K562 (cell line): ENCODE measurements around the gene SCO1. TPM values are rescaled to one million over a fixed set of nuclear protein-coding genes. Genes with fewer than 3 reads are reported as not detected.

ENCODE experiments used
- ATAC-seq: fragments of 200-7000 bp; cut with Tn5 transposase; 3 replicates; pipeline ENCODE4 v1.9.1; 2020; ENCODE audit warnings: moderate library complexity
- BruUV-seq: library from RNA; stranded (reverse); fragments of 400-500 nt; replicated peaks from 2 replicates; lab custom pipeline; 2021; lab: Mats Ljungman, UMichigan
- CTCF ChIA-PET: fragments of 300-600 bp; formaldehyde crosslinking; extraction: SDS; loops from one replicate; lab custom pipeline; 2021; ENCODE audit warnings: low intra/inter-chr PET ratio; lab: Yijun Ruan, JAX
- POLR2A ChIA-PET: fragments of 300-600, 350-650 bp; sonication (Branson Sonifier 250); formaldehyde crosslinking; extraction: SDS; loops from one replicate; lab custom pipeline; 2021; ENCODE audit warnings: antibody characterized with exemption, inconsistent platforms; lab: Yijun Ruan, JAX
- DNase-seq, 4 experiments: peaks; one replicate each; pipeline versions ENCODE4 v3.0.0 to v3.0.0-alpha.2; 2011 to 2018; ENCODE audit warnings: low spot score in 3 of 4, mixed read lengths in 3 of 4; ENCODE audit errors: extremely low read depth in 1 of 4
- FAIRE-seq: peaks from 2 replicates; lab custom pipeline; 2011; peaks lifted over from hg19 to GRCh38; lab: Jason Lieb, UNC
- H2AFZ ChIP-seq: 2 replicates; pipeline ENCODE4 v1.6.0; 2011; ENCODE audit warnings: low read depth, low read length, control low read depth, inconsistent platforms
- H3K27ac ChIP-seq: fragments of 200-600 bp; 3 replicates; pipeline ENCODE4 v1.8.0; 2011; ENCODE audit warnings: low read depth, mild to moderate bottlenecking, control low read depth, inconsistent platforms, low read length, moderate library complexity, mixed read lengths; ENCODE audit errors: extremely low read depth
- H3K27me3 ChIP-seq, 2 experiments: fragments of 300-600 bp in 1 of 2; 2 replicates in 1 of 2; 3 replicates in 1 of 2; pipeline versions ENCODE4 v1.6.0 to v1.8.0; 2011; ENCODE audit warnings: inconsistent platforms in 2 of 2, low read length in 2 of 2, mild to moderate bottlenecking in 1 of 2, mixed read lengths in 1 of 2, moderate library complexity in 1 of 2; ENCODE audit not compliant: control insufficient read depth in 2 of 2, insufficient read depth in 2 of 2
- H3K36me3 ChIP-seq: fragments of 300-600 bp; 3 replicates; pipeline ENCODE4 v1.8.0; 2011; ENCODE audit warnings: mild to moderate bottlenecking, low read length, inconsistent platforms; ENCODE audit not compliant: control insufficient read depth, insufficient read depth
- H3K4me1 ChIP-seq, 2 experiments: fragments of 200-600 bp in 1 of 2; replicated peaks in 1 of 2; 2 replicates in 1 of 2; 3 replicates in 1 of 2; pipeline versions ENCODE4 v1.5.1 to v1.8.0; 2011; ENCODE audit warnings: inconsistent platforms in 2 of 2, low read length in 2 of 2, mild to moderate bottlenecking in 1 of 2, mixed read lengths in 1 of 2, moderate library complexity in 1 of 2; ENCODE audit not compliant: control insufficient read depth in 2 of 2, insufficient read depth in 2 of 2
- H3K4me2 ChIP-seq: 2 replicates; pipeline ENCODE4 v1.6.1; 2011; ENCODE audit warnings: low read length, control low read depth, inconsistent platforms, mixed read lengths; ENCODE audit not compliant: insufficient read depth
- H3K4me3 ChIP-seq: fragments of 200-600 bp; sonication (generic), shearing (Covaris generic); 2 replicates; pipeline ENCODE4 v1.5.1; 2016; ENCODE audit warnings: control low read depth, inconsistent platforms
- H3K79me2 ChIP-seq: fragments of 200-600 bp; 3 replicates; pipeline ENCODE4 v1.8.0; 2011; ENCODE audit warnings: low read length, inconsistent platforms; ENCODE audit not compliant: control insufficient read depth, insufficient read depth
- H3K9ac ChIP-seq, 2 experiments: 2 replicates each; pipeline versions ENCODE4 v1.6.0 to v1.6.1; 2011; ENCODE audit warnings: low read depth in 2 of 2, low read length in 2 of 2, control low read depth in 1 of 2, inconsistent platforms in 1 of 2, mild to moderate bottlenecking in 1 of 2, mixed read lengths in 1 of 2; ENCODE audit not compliant: insufficient read depth in 1 of 2
- H3K9me1 ChIP-seq: one replicate; pipeline ENCODE4 v1.6.0; 2011; ENCODE audit warnings: inconsistent platforms, mild to moderate bottlenecking, low read length, moderate library complexity; ENCODE audit not compliant: control insufficient read depth, insufficient read depth
- H3K9me3 ChIP-seq: replicated peaks from 2 replicates; pipeline ENCODE4 v1.5.1; 2011; ENCODE audit warnings: low read depth, low read length, inconsistent platforms; ENCODE audit not compliant: control insufficient read depth, insufficient read depth
- H4K20me1 ChIP-seq: replicated peaks from 2 replicates; pipeline ENCODE4 v1.6.1; 2011; ENCODE audit warnings: low read length, inconsistent platforms, mixed read lengths; ENCODE audit not compliant: control insufficient read depth, insufficient read depth
- CBFB ChIP-seq: sonication (generic); formaldehyde crosslinking; IDR thresholded peaks from 2 replicates; pipeline ENCODE4 v1.4.0; 2020; ENCODE audit warnings: mild to moderate bottlenecking, missing genetic modification reagents
- HDAC6 ChIP-seq: IDR thresholded peaks from 2 replicates; pipeline ENCODE4 v1.6.1; 2012; ENCODE audit warnings: low read depth, mild to moderate bottlenecking, control low read depth, inconsistent platforms, low read length, moderate library complexity
- NFYB ChIP-seq: IDR thresholded peaks from 2 replicates; pipeline ENCODE4 v1.6.1; 2011; ENCODE audit warnings: mild to moderate bottlenecking, moderate library complexity; ENCODE audit not compliant: insufficient read length; ENCODE audit errors: extremely low read depth
- PTTG1 ChIP-seq: fragments of 450-650 bp; IDR thresholded peaks from 2 replicates; pipeline ENCODE4 v1.6.1; 2016; ENCODE audit warnings: low read depth, mild to moderate bottlenecking, missing genetic modification characterization, missing compliant biosample characterization
- SRF ChIP-seq, 2 experiments: fragments of 250-450, 450-650 bp in 1 of 2; sonication (Bioruptor Pico) in 1 of 2; sonication (generic) in 1 of 2; formaldehyde crosslinking; IDR thresholded peaks; 2 replicates each; pipeline versions ENCODE4 v1.5.0 to v1.5.1; 2020 to 2022; ENCODE audit warnings: mild to moderate bottlenecking in 1 of 2, missing genetic modification reagents in 1 of 2
- SRSF7 ChIP-seq: fragments of 200-400 bp; formaldehyde crosslinking; optimal IDR thresholded peaks from 2 replicates; pipeline ENCODE3; 2017; ENCODE audit warnings: mild to moderate bottlenecking, low read depth, low read length
- ZNF146 ChIP-seq: IDR thresholded peaks from one replicate; pipeline ENCODE4 v1.6.1; 2018; ENCODE audit warnings: missing compliant biosample characterization; ENCODE audit not compliant: unreplicated experiment
- ZNF586 ChIP-seq: fragments of 450-650 bp; formaldehyde crosslinking; conservative IDR thresholded peaks from 2 replicates; pipeline ENCODE4 v1.4.0; 2020; ENCODE audit warnings: mild to moderate bottlenecking, moderate library complexity
- WGBS: fragments of 100-300 bp; shearing (Covaris generic); methylation state at CpG from one replicate; pipeline ENCODE4 v1.1.6; 2016; ENCODE audit warnings: low coverage, mixed read lengths; ENCODE audit not compliant: insufficient coverage; ENCODE audit errors: missing lambda C conversion rate; 5-methylcytosine and 5-hydroxymethylcytosine counted together
- in situ Hi-C: fragments of 300-500 bp; cut with MboI; formaldehyde crosslinking; loops from 4 replicates; pipeline ENCODE4 v1.15.0; 2018; ENCODE audit warnings: inconsistent platforms, mixed read lengths
- intact Hi-C: fragments of 100-400 bp; cut with micrococcal nuclease; formaldehyde crosslinking; loops from 2 replicates; pipeline ENCODE4 v1.14.2; 2022
- polyA plus RNA-seq, 8 experiments: library from polyadenylated mRNA; depleted of rRNA in 4 of 8; stranded (reverse) in 5 of 8; unstranded in 3 of 8; fragments of >200 nt; fragmentation: Nextera tagmentation in 2 of 8; fragmentation: Illumina TruSeq in 1 of 8; extraction: Ambion mirVana in 2 of 8; extraction: Trizol in 1 of 8; gene quantifications; 2 replicates each; pipeline versions ENCODE4 v1.2.1 to v1.2.3, GENCODE V29; 2011 to 2014; ENCODE audit warnings: inconsistent platforms in 1 of 8, missing spikeins in 1 of 8
- total RNA-seq, 7 experiments: library from RNA; depleted of rRNA in 6 of 7; stranded (reverse); fragments of >200 nt in 6 of 7; fragmentation: Illumina TruSeq in 2 of 7; extraction: Trizol in 2 of 7; gene quantifications; 2 replicates each; pipeline versions ENCODE4 v1.2.1 to v1.2.3, GENCODE V29; 2011 to 2021; ENCODE audit warnings: low replicate concordance in 1 of 7
- TF ChIP-seq, protein P1 (sequence below), 2 experiments: IDR thresholded peaks; 2 replicates each; pipeline ENCODE4 v1.6.1; 2012; ENCODE audit warnings: improper control_type of control experiment in 2 of 2, low read depth in 2 of 2, low read length in 2 of 2, borderline replicate concordance in 1 of 2
- TF ChIP-seq, protein P2 (sequence below): fragments of 450-650 bp; IDR thresholded peaks from 2 replicates; pipeline ENCODE4 v1.7.0; 2016; ENCODE audit warnings: borderline replicate concordance

Gene SCO1
- total and polyA plus RNA-seq, 9 of the 15 experiments (the other 6 are each of a cell fraction or from before 2014, with no cell fraction given): 7.1 to 40.9 (median 22.1) TPM

DNA sequence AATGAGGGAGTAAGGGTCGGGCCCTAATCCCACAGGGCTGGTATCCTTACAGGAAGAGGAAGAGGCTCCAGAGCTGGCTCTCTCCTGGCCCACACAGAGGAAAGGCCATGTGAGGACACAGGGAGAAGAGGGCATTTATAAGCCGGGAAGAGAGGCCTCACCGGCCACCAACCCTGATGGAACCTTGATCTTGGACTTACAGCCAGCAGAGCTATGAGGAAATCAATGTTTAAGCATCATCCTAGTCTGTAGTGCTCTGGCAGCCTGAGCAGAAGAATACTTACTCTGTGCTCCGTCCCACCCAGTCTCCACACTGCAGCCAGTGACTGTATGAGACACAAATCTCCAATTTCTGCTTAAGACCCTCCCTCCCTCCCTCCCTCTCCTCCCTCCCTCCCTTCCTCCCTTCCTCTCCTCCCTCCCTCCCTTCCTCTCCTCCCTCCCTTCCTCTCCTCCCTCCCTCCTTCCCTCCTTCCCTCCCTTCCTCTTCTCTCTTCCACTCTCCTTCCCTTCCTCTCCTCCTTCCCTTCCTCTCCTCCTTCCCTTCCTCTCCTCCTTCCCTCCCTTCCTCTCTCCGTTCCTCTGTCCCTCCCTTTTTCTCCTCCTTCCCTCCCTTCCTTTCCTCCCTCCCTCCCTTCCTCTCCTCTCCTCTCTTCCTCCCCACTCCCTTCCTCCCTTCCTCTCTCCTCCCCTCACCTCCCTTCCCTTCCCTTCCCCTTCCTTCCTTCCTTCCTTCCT is 41.4 kb upstream of the SCO1 start (continued):
- TF ChIP-seq, protein P1, sequence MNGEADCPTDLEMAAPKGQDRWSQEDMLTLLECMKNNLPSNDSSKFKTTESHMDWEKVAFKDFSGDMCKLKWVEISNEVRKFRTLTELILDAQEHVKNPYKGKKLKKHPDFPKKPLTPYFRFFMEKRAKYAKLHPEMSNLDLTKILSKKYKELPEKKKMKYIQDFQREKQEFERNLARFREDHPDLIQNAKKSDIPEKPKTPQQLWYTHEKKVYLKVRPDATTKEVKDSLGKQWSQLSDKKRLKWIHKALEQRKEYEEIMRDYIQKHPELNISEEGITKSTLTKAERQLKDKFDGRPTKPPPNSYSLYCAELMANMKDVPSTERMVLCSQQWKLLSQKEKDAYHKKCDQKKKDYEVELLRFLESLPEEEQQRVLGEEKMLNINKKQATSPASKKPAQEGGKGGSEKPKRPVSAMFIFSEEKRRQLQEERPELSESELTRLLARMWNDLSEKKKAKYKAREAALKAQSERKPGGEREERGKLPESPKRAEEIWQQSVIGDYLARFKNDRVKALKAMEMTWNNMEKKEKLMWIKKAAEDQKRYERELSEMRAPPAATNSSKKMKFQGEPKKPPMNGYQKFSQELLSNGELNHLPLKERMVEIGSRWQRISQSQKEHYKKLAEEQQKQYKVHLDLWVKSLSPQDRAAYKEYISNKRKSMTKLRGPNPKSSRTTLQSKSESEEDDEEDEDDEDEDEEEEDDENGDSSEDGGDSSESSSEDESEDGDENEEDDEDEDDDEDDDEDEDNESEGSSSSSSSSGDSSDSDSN (IDR thresholded peaks at IDR 0.05; ENCODE audit: borderline replicate concordance in 1 of 2, low read depth in 2 of 2, low read length in 2 of 2): no peak
- no peak for TF ChIP-seq PTTG1 (tag)
- no peak for TF ChIP-seq SRSF7

DNA sequence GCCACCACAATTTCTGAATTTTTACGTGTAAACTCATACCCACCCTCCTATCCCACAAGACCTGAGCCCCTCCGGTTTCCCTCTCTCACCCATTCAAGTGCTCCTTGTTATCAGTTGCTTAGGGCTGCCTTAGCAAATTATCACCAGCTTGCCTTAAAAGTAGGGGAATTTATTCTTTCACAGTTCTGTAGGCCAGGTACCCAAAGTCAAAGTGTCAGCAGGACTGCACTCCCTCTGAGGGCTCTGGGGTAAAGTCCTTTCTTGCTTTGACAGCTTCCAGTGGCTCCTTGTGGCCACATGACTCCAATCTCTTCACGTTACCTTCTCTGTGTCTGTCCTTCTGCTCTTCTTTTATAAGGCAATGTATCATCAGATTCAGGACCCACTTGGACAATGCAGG is 40.4 kb upstream of the SCO1 start:
- no peaks in the 10 kb centered on the region for H3K9me1 ChIP-seq
- DNase-seq (no peak), ATAC-seq (no peak), FAIRE-seq (no peak)
- no peak overlapping the region for H3K4me2 ChIP-seq
- H3K9me3 ChIP-seq: no peaks in the 10 kb centered on the region
- BruUV-seq: no TSS peak
- no peaks in the 10 kb centered on the region for H3K79me2 ChIP-seq
- H3K9ac ChIP-seq: no peak overlapping the region
- H2AFZ ChIP-seq: no peak overlapping the region
- ChIA-PET CTCF (interaction anchor here (1.5 kb wide), 1 partner anchor 107 kb away, joined by 5 read pairs; no protein-coding TSS in a partner anchor), POLR2A (interaction anchor here (1.2 kb wide), 1 partner anchor 11 kb away, joined by 4 read pairs; no protein-coding TSS in a partner anchor)
- H3K27ac ChIP-seq: no peak overlapping the region
- H3K4me3 ChIP-seq: no peak overlapping the region
- H4K20me1 ChIP-seq: no peaks in the 10 kb centered on the region
- in situ Hi-C loops (no loop called here), intact Hi-C loops (loop anchor here (1.0 kb wide), 1 partner anchor 108 kb away; no protein-coding TSS in a partner anchor)
- WGBS: 6% methylated on average over 3 of the region's 3 CpGs
- H3K36me3 ChIP-seq: no peaks in the 10 kb centered on the region
- peaks cover 0 to 6% of the 10 kb centered on the region in 2 experiments; a peak in 2 of 5 replicates for H3K27me3 ChIP-seq
- no peak for TF ChIP-seq NFYB
- TF ChIP-seq HDAC6: no peak
- TF ChIP-seq SRF (CRISPR knock-in tag; IDR thresholded peaks at IDR 0.05): no peak
- TF ChIP-seq, protein P2, sequence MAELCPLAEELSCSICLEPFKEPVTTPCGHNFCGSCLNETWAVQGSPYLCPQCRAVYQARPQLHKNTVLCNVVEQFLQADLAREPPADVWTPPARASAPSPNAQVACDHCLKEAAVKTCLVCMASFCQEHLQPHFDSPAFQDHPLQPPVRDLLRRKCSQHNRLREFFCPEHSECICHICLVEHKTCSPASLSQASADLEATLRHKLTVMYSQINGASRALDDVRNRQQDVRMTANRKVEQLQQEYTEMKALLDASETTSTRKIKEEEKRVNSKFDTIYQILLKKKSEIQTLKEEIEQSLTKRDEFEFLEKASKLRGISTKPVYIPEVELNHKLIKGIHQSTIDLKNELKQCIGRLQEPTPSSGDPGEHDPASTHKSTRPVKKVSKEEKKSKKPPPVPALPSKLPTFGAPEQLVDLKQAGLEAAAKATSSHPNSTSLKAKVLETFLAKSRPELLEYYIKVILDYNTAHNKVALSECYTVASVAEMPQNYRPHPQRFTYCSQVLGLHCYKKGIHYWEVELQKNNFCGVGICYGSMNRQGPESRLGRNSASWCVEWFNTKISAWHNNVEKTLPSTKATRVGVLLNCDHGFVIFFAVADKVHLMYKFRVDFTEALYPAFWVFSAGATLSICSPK: no peak
- no peak for TF ChIP-seq ZNF586 (CRISPR knock-in tag)
- no peak for TF ChIP-seq ZNF146 (CRISPR knock-in tag)
- no peak for TF ChIP-seq CBFB
- H3K4me1 ChIP-seq: no peaks in the 10 kb centered on the region
